Mesothelial cell of epicardium (in vitro differentiated cells): ENCODE measurements around the gene ACVRL1. TPM values are rescaled to one million over a fixed set of nuclear protein-coding genes. Genes with fewer than 3 reads are reported as not detected.

Experiments
- DNase-seq, 2 experiments: peaks; one replicate each; pipeline ENCODE4 v3.0.0; 2021; ENCODE audit warnings: low spot score in 2 of 2; ENCODE audit not compliant: unreplicated experiment in 2 of 2
- H3K27ac Mint-ChIP-seq: 2 replicates; pipeline ENCODE4 v1.8.0; 2021; ENCODE audit warnings: mixed read lengths
- H3K27me3 Mint-ChIP-seq: 2 replicates; pipeline ENCODE4 v1.8.0; 2021; ENCODE audit warnings: low read depth, mixed read lengths
- H3K36me3 Mint-ChIP-seq: 2 replicates; pipeline ENCODE4 v1.8.0; 2021; ENCODE audit warnings: mixed read lengths
- H3K4me1 Mint-ChIP-seq: 2 replicates; pipeline ENCODE4 v1.8.0; 2021; ENCODE audit warnings: mixed read lengths
- H3K4me3 Mint-ChIP-seq: 2 replicates; pipeline ENCODE4 v1.8.0; 2021; ENCODE audit warnings: mild to moderate bottlenecking, moderate library complexity, mixed read lengths
- H3K9me3 Mint-ChIP-seq: 2 replicates; pipeline ENCODE4 v1.8.0; 2021; ENCODE audit warnings: mixed read lengths
- CTCF ChIP-seq: fragments of 200-600 bp; sonication (generic); IDR thresholded peaks from one replicate; pipeline ENCODE4 v1.5.0; 2021; ENCODE audit warnings: antibody characterized with exemption; ENCODE audit not compliant: unreplicated experiment
- total RNA-seq: library from RNA; stranded (reverse); gene quantifications from 3 replicates; pipeline ENCODE4 v1.2.1, GENCODE V29; 2021

ACVRL1 gene
- total RNA-seq, 1 donor from 2014 or later = not detected

DNA sequence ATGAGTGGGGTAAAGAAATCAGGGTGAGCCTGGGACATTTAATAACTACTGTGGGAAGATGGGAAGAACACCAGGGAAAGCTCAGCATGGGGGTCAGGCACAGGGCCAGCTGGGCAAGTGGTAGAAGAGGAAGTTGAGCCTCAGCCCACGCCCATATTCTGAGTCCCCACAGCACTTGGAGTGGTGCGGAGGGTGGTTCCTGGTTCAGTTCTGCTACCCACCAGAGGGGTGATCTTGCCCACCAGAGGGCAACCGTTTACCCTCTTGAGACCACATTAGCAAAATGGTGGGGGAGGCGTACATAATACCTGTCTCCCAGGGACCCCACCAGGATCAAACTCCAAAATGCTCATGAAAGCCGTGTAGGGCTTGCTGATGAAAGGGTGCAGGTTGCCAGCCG is 36.2 kb upstream of the ACVRL1 start:
- Mint-ChIP-seq H3K27me3 (peaks cover 22% of the 10 kb centered on the region), H3K36me3 (no peaks in the 10 kb centered on the region), H3K4me3 (no peak overlapping the region), H3K27ac (no peak overlapping the region), H3K4me1 (peaks cover 54% of the 10 kb centered on the region), H3K9me3 (no peaks in the 10 kb centered on the region)
- no peak for DNase-seq
- no peak for TF ChIP-seq CTCF

- Mint-ChIP-seq H3K36me3 (no peaks in the 10 kb centered on the region), H3K4me1 (peaks cover 52% of the 10 kb centered on the region), H3K27me3 (peaks cover 22% of the 10 kb centered on the region), H3K27ac (no peak overlapping the region), H3K9me3 (no peaks in the 10 kb centered on the region), H3K4me3 (no peak overlapping the region)
- no peak for TF ChIP-seq CTCF
- DNase-seq = no peak
Observed at GRCh38 chr12:51871918-51872688, 35.2 kb upstream of the ACVRL1 start.

DNA sequence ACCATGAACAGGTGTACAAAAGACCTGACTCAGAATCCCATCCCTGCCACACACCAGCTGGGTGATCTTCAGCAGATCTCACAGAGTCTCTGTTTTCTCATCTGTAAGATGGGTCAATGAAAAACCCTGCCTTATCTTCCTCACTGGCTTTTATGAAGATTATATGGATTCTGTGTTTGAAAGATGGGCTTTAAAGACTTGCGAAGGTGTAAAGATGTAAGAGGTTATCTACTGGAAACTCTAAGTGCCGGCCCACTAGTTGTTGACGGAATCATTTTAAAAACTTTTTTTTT is 34.7 kb upstream of the ACVRL1 start:
- H3K4me1 Mint-ChIP-seq = peaks cover 47% of the 10 kb centered on the region
- no peak overlapping the region for H3K27ac Mint-ChIP-seq
- H3K27me3 Mint-ChIP-seq = peaks cover 17% of the 10 kb centered on the region
- no peaks in the 10 kb centered on the region for H3K36me3 Mint-ChIP-seq
- no peak for DNase-seq
- TF ChIP-seq CTCF = no peak
- H3K4me3 Mint-ChIP-seq = no peak overlapping the region
- H3K9me3 Mint-ChIP-seq = no peaks in the 10 kb centered on the region

DNA sequence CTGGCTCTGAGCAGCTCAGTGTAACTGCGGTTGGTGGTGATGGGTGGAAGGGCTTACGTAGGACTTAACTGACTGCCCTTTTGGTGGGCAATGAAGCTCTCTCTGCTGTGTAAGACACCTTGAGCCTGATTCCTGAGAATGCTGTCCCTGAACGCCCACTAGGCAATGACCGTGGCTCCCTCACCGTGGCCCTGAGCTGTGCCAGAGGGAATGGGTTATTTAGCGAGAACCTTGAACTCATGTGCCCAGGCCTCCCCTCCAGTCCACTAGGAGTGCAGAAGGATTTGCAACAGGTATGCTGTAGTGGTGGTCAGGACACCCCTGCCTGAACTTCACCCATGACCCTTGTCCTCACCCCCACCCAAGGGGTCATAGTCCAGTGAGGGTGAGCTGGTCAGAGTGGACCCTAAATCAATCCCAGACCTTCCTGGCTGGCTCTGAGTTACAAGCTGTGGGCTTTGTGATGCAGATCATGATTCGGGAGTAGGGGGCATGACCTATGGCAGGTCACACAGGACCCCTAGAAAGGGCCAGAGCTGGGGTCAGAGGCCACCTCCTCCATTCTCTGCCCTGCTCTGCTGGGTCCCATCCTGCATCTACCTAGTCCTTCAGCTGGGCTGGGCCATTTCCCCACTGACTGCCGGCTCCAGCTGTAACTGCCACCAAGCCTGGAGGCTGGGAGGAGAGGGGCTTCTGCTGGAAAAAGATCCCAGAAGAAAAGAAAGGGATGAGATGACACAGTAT is 33.9 kb upstream of the ACVRL1 start:
- H3K4me3 Mint-ChIP-seq = no peak overlapping the region
- peaks cover 42% of the 10 kb centered on the region for H3K4me1 Mint-ChIP-seq
- no peak overlapping the region for H3K27ac Mint-ChIP-seq
- H3K36me3 Mint-ChIP-seq = no peaks in the 10 kb centered on the region
- no peaks in the 10 kb centered on the region for H3K9me3 Mint-ChIP-seq
- TF ChIP-seq CTCF = no peak
- no peak for DNase-seq
- peaks cover 12% of the 10 kb centered on the region for H3K27me3 Mint-ChIP-seq

GRCh38 chr12:51874000-51874399 is 33.3 kb upstream of the ACVRL1 start:
- Mint-ChIP-seq H3K27ac (peak overlapping the region; percentile 19), H3K4me1 (peaks cover 36% of the 10 kb centered on the region), H3K4me3 (no peak overlapping the region), H3K27me3 (peaks cover 6% of the 10 kb centered on the region), H3K9me3 (no peaks in the 10 kb centered on the region), H3K36me3 (no peaks in the 10 kb centered on the region)
- DNase-seq = no peak
- no peak for TF ChIP-seq CTCF
